Measurements from ENCODE around the gene PACRG.

GRCh38 chr6:162862462-162862861 is 134.7 kb downstream of the PACRG start:
- TF ChIP-seq, protein P1, sequence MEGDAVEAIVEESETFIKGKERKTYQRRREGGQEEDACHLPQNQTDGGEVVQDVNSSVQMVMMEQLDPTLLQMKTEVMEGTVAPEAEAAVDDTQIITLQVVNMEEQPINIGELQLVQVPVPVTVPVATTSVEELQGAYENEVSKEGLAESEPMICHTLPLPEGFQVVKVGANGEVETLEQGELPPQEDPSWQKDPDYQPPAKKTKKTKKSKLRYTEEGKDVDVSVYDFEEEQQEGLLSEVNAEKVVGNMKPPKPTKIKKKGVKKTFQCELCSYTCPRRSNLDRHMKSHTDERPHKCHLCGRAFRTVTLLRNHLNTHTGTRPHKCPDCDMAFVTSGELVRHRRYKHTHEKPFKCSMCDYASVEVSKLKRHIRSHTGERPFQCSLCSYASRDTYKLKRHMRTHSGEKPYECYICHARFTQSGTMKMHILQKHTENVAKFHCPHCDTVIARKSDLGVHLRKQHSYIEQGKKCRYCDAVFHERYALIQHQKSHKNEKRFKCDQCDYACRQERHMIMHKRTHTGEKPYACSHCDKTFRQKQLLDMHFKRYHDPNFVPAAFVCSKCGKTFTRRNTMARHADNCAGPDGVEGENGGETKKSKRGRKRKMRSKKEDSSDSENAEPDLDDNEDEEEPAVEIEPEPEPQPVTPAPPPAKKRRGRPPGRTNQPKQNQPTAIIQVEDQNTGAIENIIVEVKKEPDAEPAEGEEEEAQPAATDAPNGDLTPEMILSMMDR (IDR thresholded peaks at IDR 0.05 in 4 of 5, conservative IDR thresholded peaks at IDR 0.05 in 1 of 5) = no peak
- TF ChIP-seq POLR2A (IDR thresholded peaks at IDR 0.05) = no peak

Measured in gastrocnemius medialis (tissue), 4 donors.